ENCODE measurements around the gene CLTB.
"Not testable (repeated sequence)": the region's sequence is repeated elsewhere in the genome, so short reads cannot be mapped to it uniquely, and the experiment has no call there.

CLTB gene

GRCh38 chr5:176408590-176408989 lies 7.7 kb downstream of the CLTB start:
- TF ChIP-seq, protein P1, sequence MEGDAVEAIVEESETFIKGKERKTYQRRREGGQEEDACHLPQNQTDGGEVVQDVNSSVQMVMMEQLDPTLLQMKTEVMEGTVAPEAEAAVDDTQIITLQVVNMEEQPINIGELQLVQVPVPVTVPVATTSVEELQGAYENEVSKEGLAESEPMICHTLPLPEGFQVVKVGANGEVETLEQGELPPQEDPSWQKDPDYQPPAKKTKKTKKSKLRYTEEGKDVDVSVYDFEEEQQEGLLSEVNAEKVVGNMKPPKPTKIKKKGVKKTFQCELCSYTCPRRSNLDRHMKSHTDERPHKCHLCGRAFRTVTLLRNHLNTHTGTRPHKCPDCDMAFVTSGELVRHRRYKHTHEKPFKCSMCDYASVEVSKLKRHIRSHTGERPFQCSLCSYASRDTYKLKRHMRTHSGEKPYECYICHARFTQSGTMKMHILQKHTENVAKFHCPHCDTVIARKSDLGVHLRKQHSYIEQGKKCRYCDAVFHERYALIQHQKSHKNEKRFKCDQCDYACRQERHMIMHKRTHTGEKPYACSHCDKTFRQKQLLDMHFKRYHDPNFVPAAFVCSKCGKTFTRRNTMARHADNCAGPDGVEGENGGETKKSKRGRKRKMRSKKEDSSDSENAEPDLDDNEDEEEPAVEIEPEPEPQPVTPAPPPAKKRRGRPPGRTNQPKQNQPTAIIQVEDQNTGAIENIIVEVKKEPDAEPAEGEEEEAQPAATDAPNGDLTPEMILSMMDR (IDR thresholded peaks at IDR 0.05; ENCODE audit: low read depth, low read length) = no peak

GRCh38 chr5:176408252-176408573 lies 8.1 kb downstream of the CLTB start:
- not testable (repeated sequence) for H3K4me3 ChIP-seq (ENCODE audit: low read depth, low read length)

More at GRCh38 chr5:176408590-176408989, 7.7 kb downstream of the CLTB start:
- H3K4me3 ChIP-seq (ENCODE audit: low read depth, low read length) = no peak overlapping the region

- H3K4me3 ChIP-seq (ENCODE audit: low read depth, low read length) = no peak overlapping the region
- TF ChIP-seq, protein P1 (IDR thresholded peaks at IDR 0.05; ENCODE audit: low read depth, low read length) = no peak
Observed at GRCh38 chr5:176407456-176408251, 8.7 kb downstream of the CLTB start.

DNA sequence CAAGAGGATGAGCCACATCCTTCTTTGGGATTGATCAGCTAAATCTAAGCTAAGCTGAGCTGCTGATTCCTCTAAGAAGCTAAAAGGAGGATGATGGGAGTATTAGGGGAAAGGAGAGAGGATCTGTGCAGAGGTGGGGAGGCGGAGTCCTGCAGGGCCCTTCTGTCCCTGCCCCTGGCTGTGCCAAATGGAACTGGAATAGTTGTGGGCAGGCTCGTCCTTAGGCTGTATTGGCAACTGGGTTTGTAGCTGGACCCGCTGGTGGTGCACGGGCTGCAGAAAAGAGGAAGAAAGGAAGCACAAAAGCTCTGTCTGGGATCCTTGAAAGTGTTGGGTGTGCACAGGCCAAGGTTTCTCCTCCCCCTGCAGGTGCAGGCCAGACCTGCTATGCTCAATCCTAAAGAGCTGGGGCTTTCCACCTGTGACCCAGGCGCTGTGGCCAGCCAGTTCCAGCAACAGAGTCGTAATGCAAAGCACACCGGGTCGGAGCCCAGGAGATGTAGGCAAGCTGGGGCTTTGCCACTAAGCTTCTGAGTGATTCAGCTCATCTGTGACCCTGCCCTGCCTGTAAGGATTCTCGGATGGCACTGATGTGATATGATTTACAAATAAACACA lies 9.8 kb downstream of the CLTB start:
- TF ChIP-seq, protein P1 (IDR thresholded peaks at IDR 0.05; ENCODE audit: low read depth, low read length) = no peak
- no peak overlapping the region for H3K4me3 ChIP-seq (ENCODE audit: low read depth, low read length)

- TF ChIP-seq, protein P1 (IDR thresholded peaks at IDR 0.05; ENCODE audit: low read depth, low read length) = no peak
- no peak overlapping the region for H3K4me3 ChIP-seq (ENCODE audit: low read depth, low read length)
Observed at GRCh38 chr5:176405656-176406435, 10.5 kb downstream of the CLTB start.

DNA sequence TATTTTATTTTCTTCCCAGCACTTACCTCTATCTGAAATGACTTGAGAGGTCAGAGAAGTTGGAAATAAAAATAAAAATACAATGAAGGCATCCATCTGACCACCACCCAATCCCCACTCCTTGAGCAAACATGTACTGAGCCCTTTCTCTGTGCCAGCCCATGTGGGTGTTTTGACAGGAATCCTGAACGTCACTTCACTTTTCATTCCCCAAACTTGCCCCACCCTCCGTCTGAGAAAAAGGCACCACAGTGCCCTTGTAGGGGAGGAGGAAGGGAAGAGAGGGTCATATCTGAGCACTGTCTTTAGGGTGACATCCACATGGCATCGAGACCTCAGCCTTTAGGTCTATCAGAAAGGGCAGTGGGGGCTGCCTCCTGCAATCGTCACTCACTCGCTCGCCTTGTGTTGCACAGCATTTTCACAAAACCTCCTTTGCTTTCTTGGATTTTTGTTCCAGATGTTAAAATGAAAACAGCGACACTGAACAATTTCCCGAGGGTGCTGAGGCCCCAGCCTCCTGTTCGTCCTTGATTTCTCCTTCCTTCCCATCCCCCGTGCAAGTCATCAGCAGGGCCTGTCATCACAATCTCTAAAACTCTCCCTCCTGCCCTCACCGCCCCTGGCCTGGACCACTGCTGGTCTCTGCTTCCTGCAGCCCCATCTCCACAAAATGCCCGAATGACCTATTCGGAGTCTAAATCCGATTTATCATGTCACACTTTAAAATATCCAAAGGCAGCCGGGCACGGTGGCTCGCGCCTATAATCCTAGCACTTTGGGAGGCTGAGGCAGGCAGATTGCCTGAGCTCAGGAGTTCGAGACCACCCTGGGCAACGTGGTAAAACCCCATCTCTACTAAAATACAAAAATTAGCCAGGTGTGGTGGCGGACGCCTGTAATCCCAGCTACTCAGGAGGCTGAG lies 14.8 kb downstream of the CLTB start:
- H3K4me3 ChIP-seq (ENCODE audit: low read depth, low read length) = no peak overlapping the region
- TF ChIP-seq, protein P1 (IDR thresholded peaks at IDR 0.05; ENCODE audit: low read depth, low read length) = no peak

Measured in WI38 (cell line).